Measurements from ENCODE around the gene CMKLR1.

GRCh38 chr12:108282160-108282559, 57.0 kb downstream of the CMKLR1 start:
- no peak for TF ChIP-seq ATF3 (IDR thresholded peaks at IDR 0.05)
- TF ChIP-seq, protein P1, sequence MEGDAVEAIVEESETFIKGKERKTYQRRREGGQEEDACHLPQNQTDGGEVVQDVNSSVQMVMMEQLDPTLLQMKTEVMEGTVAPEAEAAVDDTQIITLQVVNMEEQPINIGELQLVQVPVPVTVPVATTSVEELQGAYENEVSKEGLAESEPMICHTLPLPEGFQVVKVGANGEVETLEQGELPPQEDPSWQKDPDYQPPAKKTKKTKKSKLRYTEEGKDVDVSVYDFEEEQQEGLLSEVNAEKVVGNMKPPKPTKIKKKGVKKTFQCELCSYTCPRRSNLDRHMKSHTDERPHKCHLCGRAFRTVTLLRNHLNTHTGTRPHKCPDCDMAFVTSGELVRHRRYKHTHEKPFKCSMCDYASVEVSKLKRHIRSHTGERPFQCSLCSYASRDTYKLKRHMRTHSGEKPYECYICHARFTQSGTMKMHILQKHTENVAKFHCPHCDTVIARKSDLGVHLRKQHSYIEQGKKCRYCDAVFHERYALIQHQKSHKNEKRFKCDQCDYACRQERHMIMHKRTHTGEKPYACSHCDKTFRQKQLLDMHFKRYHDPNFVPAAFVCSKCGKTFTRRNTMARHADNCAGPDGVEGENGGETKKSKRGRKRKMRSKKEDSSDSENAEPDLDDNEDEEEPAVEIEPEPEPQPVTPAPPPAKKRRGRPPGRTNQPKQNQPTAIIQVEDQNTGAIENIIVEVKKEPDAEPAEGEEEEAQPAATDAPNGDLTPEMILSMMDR (IDR thresholded peaks at IDR 0.05 in 2 of 3, conservative IDR thresholded peaks at IDR 0.05 in 1 of 3; ENCODE audit: borderline replicate concordance in 1 of 3, insufficient read depth in 1 of 3, low read depth in 2 of 3, low read length in 2 of 3) = no peak
- TF ChIP-seq MAX (IDR thresholded peaks at IDR 0.05) = no peak
- no peak for TF ChIP-seq EZH2phosphoT487 (IDR thresholded peaks at IDR 0.05; ENCODE audit: borderline replicate concordance)
- no peak for TF ChIP-seq RAD21 (IDR thresholded peaks at IDR 0.05; ENCODE audit: low read depth)
